ENCODE results near the gene PELI1.
"Not testable (repeated sequence)": the region's sequence is repeated elsewhere in the genome, so short reads cannot be mapped to it uniquely, and the experiment has no call there.

PELI1 gene

GRCh38 chr2:64122358-64122757, 21.9 kb downstream of the PELI1 start:
- H3K36me3 ChIP-seq (ENCODE audit: insufficient read depth, low read length): no peaks in the 10 kb centered on the region
- no peak overlapping the region for H3K9ac ChIP-seq (ENCODE audit: low read depth, low read length)
- no peaks in the 10 kb centered on the region for H3K9me3 ChIP-seq (ENCODE audit: control insufficient read depth, insufficient read depth, low read length)
- H3K4me1 ChIP-seq (ENCODE audit: insufficient read depth, low read length): no peaks in the 10 kb centered on the region

GRCh38 chr2:64120928-64121327, 23.3 kb downstream of the PELI1 start:
- Histone ChIP-seq H3K4me1 (ENCODE audit: insufficient read depth, low read length) (0 out of 2 replicates have a peak, but pooled peaks cover 10% of the 10 kb centered on the region), H3K9me3 (ENCODE audit: control insufficient read depth, insufficient read depth, low read length) (no peaks in the 10 kb centered on the region), H3K36me3 (ENCODE audit: insufficient read depth, low read length) (no peaks in the 10 kb centered on the region), H3K9ac (ENCODE audit: low read depth, low read length) (no peak overlapping the region)

GRCh38 chr2:64120008-64120407, 24.2 kb downstream of the PELI1 start:
- H3K9me3 ChIP-seq (ENCODE audit: control insufficient read depth, insufficient read depth, low read length): no peaks in the 10 kb centered on the region
- H3K4me1 ChIP-seq (ENCODE audit: insufficient read depth, low read length): peaks cover 18% of the 10 kb centered on the region
- H3K9ac ChIP-seq (ENCODE audit: low read depth, low read length): no peak overlapping the region
- H3K36me3 ChIP-seq (ENCODE audit: insufficient read depth, low read length): no peaks in the 10 kb centered on the region

GRCh38 chr2:64119369-64119768, 24.9 kb downstream of the PELI1 start:
- no peaks in the 10 kb centered on the region for H3K36me3 ChIP-seq (ENCODE audit: insufficient read depth, low read length)
- no peak overlapping the region for H3K9ac ChIP-seq (ENCODE audit: low read depth, low read length)
- no peaks in the 10 kb centered on the region for H3K9me3 ChIP-seq (ENCODE audit: control insufficient read depth, insufficient read depth, low read length)
- peaks cover 24% of the 10 kb centered on the region for H3K4me1 ChIP-seq (ENCODE audit: insufficient read depth, low read length)

GRCh38 chr2:64115808-64116598, 28.2 kb downstream of the PELI1 start:
- Histone ChIP-seq H3K9me3 (ENCODE audit: control insufficient read depth, insufficient read depth, low read length) (no peaks in the 10 kb centered on the region), H3K4me1 (ENCODE audit: insufficient read depth, low read length) (peaks cover 27% of the 10 kb centered on the region), H3K9ac (ENCODE audit: low read depth, low read length) (no peak overlapping the region), H3K36me3 (ENCODE audit: insufficient read depth, low read length) (no peaks in the 10 kb centered on the region)

GRCh38 chr2:64114912-64115277, 29.3 kb downstream of the PELI1 start:
- Histone ChIP-seq H3K9ac (ENCODE audit: low read depth, low read length) (no peak overlapping the region), H3K9me3 (ENCODE audit: control insufficient read depth, insufficient read depth, low read length) (no peaks in the 10 kb centered on the region), H3K4me1 (ENCODE audit: insufficient read depth, low read length) (peaks cover 27% of the 10 kb centered on the region), H3K36me3 (ENCODE audit: insufficient read depth, low read length) (no peaks in the 10 kb centered on the region)

GRCh38 chr2:64114063-64114911, 29.9 kb downstream of the PELI1 start:
- H3K36me3 ChIP-seq (ENCODE audit: insufficient read depth, low read length): no peaks in the 10 kb centered on the region
- no peak overlapping the region for H3K9ac ChIP-seq (ENCODE audit: low read depth, low read length)
- H3K9me3 ChIP-seq (ENCODE audit: control insufficient read depth, insufficient read depth, low read length): no peaks in the 10 kb centered on the region
- peaks cover 27% of the 10 kb centered on the region for H3K4me1 ChIP-seq (ENCODE audit: insufficient read depth, low read length)

GRCh38 chr2:64112016-64112415, 32.2 kb downstream of the PELI1 start:
- Histone ChIP-seq H3K9me3 (ENCODE audit: control insufficient read depth, insufficient read depth, low read length) (no peaks in the 10 kb centered on the region), H3K36me3 (ENCODE audit: insufficient read depth, low read length) (no peaks in the 10 kb centered on the region), H3K4me1 (ENCODE audit: insufficient read depth, low read length) (peaks cover 27% of the 10 kb centered on the region), H3K9ac (ENCODE audit: low read depth, low read length) (no peak overlapping the region)

- H3K9me3 ChIP-seq (ENCODE audit: control insufficient read depth, insufficient read depth, low read length): no peaks in the 10 kb centered on the region
- H3K9ac ChIP-seq (ENCODE audit: low read depth, low read length): no peak overlapping the region
- H3K4me1 ChIP-seq (ENCODE audit: insufficient read depth, low read length): peaks cover 21% of the 10 kb centered on the region
- no peaks in the 10 kb centered on the region for H3K36me3 ChIP-seq (ENCODE audit: insufficient read depth, low read length)
Observed at GRCh38 chr2:64111426-64111825, 32.8 kb downstream of the PELI1 start.

- Histone ChIP-seq H3K4me1 (ENCODE audit: insufficient read depth, low read length) (0 out of 2 replicates have a peak, but pooled peaks cover 3% of the 10 kb centered on the region), H3K9me3 (ENCODE audit: control insufficient read depth, insufficient read depth, low read length) (no peaks in the 10 kb centered on the region), H3K9ac (ENCODE audit: low read depth, low read length) (no peak overlapping the region)
Observed at GRCh38 chr2:64108666-64109241, 35.5 kb downstream of the PELI1 start.

GRCh38 chr2:64106481-64106880, 37.7 kb downstream of the PELI1 start:
- H3K4me1 ChIP-seq (ENCODE audit: insufficient read depth, low read length): 0 out of 2 replicates have a peak, but pooled peaks cover 3% of the 10 kb centered on the region
- no peak overlapping the region for H3K9ac ChIP-seq (ENCODE audit: low read depth, low read length)
- H3K9me3 ChIP-seq (ENCODE audit: control insufficient read depth, insufficient read depth, low read length): no peaks in the 10 kb centered on the region
- peaks cover 4% of the 10 kb centered on the region for H3K36me3 ChIP-seq (ENCODE audit: insufficient read depth, low read length)

More at GRCh38 chr2:64108666-64109241, 35.5 kb downstream of the PELI1 start:
- H3K36me3 ChIP-seq (ENCODE audit: insufficient read depth, low read length): peaks cover 4% of the 10 kb centered on the region; the same call in 1 of the 2 replicates

GRCh38 chr2:64105670-64106461, 38.4 kb downstream of the PELI1 start:
- H3K36me3 ChIP-seq (ENCODE audit: insufficient read depth, low read length): peaks cover 4% of the 10 kb centered on the region
- H3K4me1 ChIP-seq (ENCODE audit: insufficient read depth, low read length): 0 out of 2 replicates have a peak, but pooled peaks cover 3% of the 10 kb centered on the region
- no peaks in the 10 kb centered on the region for H3K9me3 ChIP-seq (ENCODE audit: control insufficient read depth, insufficient read depth, low read length)
- H3K9ac ChIP-seq (ENCODE audit: low read depth, low read length): no peak overlapping the region

GRCh38 chr2:64104933-64105332, 39.3 kb downstream of the PELI1 start:
- Histone ChIP-seq H3K9ac (ENCODE audit: low read depth, low read length) (no peak overlapping the region), H3K9me3 (ENCODE audit: control insufficient read depth, insufficient read depth, low read length) (no peaks in the 10 kb centered on the region), H3K4me1 (ENCODE audit: insufficient read depth, low read length) (0 out of 2 replicates have a peak, but pooled peaks cover 3% of the 10 kb centered on the region), H3K36me3 (ENCODE audit: insufficient read depth, low read length) (peaks cover 4% of the 10 kb centered on the region)

- H3K4me1 ChIP-seq (ENCODE audit: insufficient read depth, low read length); H3K36me3 ChIP-seq (ENCODE audit: insufficient read depth, low read length): not testable (repeated sequence)
Observed at GRCh38 chr2:64102736-64103135, 41.5 kb downstream of the PELI1 start.

More at GRCh38 chr2:64102736-64103135, 41.5 kb downstream of the PELI1 start:
- H3K9me3 ChIP-seq (ENCODE audit: control insufficient read depth, insufficient read depth, low read length); H3K9ac ChIP-seq (ENCODE audit: low read depth, low read length): not testable (repeated sequence)

All from ES-I3 (cell line).